Measurements from ENCODE around the gene LRRC27.

Gene LRRC27

GRCh38 chr10:132346806-132347205, 14.8 kb downstream of the LRRC27 start:
- Histone ChIP-seq H3K4me3 (ENCODE audit: low read depth, low read length, poor library complexity, severe bottlenecking) (no peak overlapping the region), H3K9me3 (ENCODE audit: low read length) (no peaks in the 10 kb centered on the region), H3K4me1 (ENCODE audit: insufficient read depth, low read length, severe bottlenecking) (no peaks in the 10 kb centered on the region), H3K36me3 (ENCODE audit: insufficient read depth, low read length) (0 out of 2 replicates have a peak, but pooled peaks cover 3% of the 10 kb centered on the region), H3F3A (ENCODE audit: insufficient read depth, low read length) (no peaks in the 10 kb centered on the region), H2AFZ (ENCODE audit: low read length) (no peak overlapping the region), H4K20me1 (ENCODE audit: insufficient read depth, low read length) (no peaks in the 10 kb centered on the region), H3K4me2 (ENCODE audit: low read length) (no peak overlapping the region), H3K27me3 (ENCODE audit: insufficient read depth, low read length) (no peaks in the 10 kb centered on the region), H3K79me2 (ENCODE audit: insufficient read depth, low read length) (no peaks in the 10 kb centered on the region), H3K9me2 (ENCODE audit: low read depth, low read length) (no peaks in the 10 kb centered on the region), H3K27ac (ENCODE audit: low read depth, low read length, poor library complexity, severe bottlenecking) (no peak overlapping the region), H3K9ac (ENCODE audit: low read length) (no peak overlapping the region)
- TF ChIP-seq CTCF (IDR thresholded peaks at IDR 0.05; ENCODE audit: low read length) (no peak), EZH2 (IDR thresholded peaks at IDR 0.05; ENCODE audit: borderline replicate concordance, low read length) (no peak)

- no peak for TF ChIP-seq CTCF (IDR thresholded peaks at IDR 0.05; ENCODE audit: low read length)
- no peak for TF ChIP-seq EZH2 (IDR thresholded peaks at IDR 0.05; ENCODE audit: borderline replicate concordance, low read length)
- Histone ChIP-seq H3K9ac (ENCODE audit: low read length) (no peak overlapping the region), H3K27me3 (ENCODE audit: insufficient read depth, low read length) (no peaks in the 10 kb centered on the region), H3K36me3 (ENCODE audit: insufficient read depth, low read length) (0 out of 2 replicates have a peak, but pooled peaks cover 3% of the 10 kb centered on the region), H3K4me3 (ENCODE audit: low read depth, low read length, poor library complexity, severe bottlenecking) (no peak overlapping the region), H3K9me3 (ENCODE audit: low read length) (no peaks in the 10 kb centered on the region), H3K4me2 (ENCODE audit: low read length) (no peak overlapping the region), H3F3A (ENCODE audit: insufficient read depth, low read length) (no peaks in the 10 kb centered on the region), H3K9me2 (ENCODE audit: low read depth, low read length) (no peaks in the 10 kb centered on the region), H3K4me1 (ENCODE audit: insufficient read depth, low read length, severe bottlenecking) (no peaks in the 10 kb centered on the region), H2AFZ (ENCODE audit: low read length) (no peak overlapping the region), H4K20me1 (ENCODE audit: insufficient read depth, low read length) (no peaks in the 10 kb centered on the region), H3K79me2 (ENCODE audit: insufficient read depth, low read length) (no peaks in the 10 kb centered on the region), H3K27ac (ENCODE audit: low read depth, low read length, poor library complexity, severe bottlenecking) (no peak overlapping the region)
These were observed 15.4 kb downstream of the LRRC27 start for GRCh38 chr10:132347211-132347930.

- Histone ChIP-seq H3K4me2 (ENCODE audit: low read length) (no peak overlapping the region), H2AFZ (ENCODE audit: low read length) (no peak overlapping the region), H3K4me3 (ENCODE audit: low read depth, low read length, poor library complexity, severe bottlenecking) (no peak overlapping the region), H3K27ac (ENCODE audit: low read depth, low read length, poor library complexity, severe bottlenecking) (no peak overlapping the region), H3K36me3 (ENCODE audit: insufficient read depth, low read length) (0 out of 2 replicates have a peak, but pooled peaks cover 3% of the 10 kb centered on the region), H3K9ac (ENCODE audit: low read length) (no peak overlapping the region), H3K9me2 (ENCODE audit: low read depth, low read length) (no peaks in the 10 kb centered on the region), H3K27me3 (ENCODE audit: insufficient read depth, low read length) (no peaks in the 10 kb centered on the region), H3K4me1 (ENCODE audit: insufficient read depth, low read length, severe bottlenecking) (no peaks in the 10 kb centered on the region), H3K79me2 (ENCODE audit: insufficient read depth, low read length) (no peaks in the 10 kb centered on the region), H3K9me3 (ENCODE audit: low read length) (no peaks in the 10 kb centered on the region), H4K20me1 (ENCODE audit: insufficient read depth, low read length) (no peaks in the 10 kb centered on the region), H3F3A (ENCODE audit: insufficient read depth, low read length) (no peaks in the 10 kb centered on the region)
- no peak for TF ChIP-seq CTCF (IDR thresholded peaks at IDR 0.05; ENCODE audit: low read length)
- TF ChIP-seq EZH2 (IDR thresholded peaks at IDR 0.05; ENCODE audit: borderline replicate concordance, low read length), result no peak
These were observed 15.9 kb downstream of the LRRC27 start for GRCh38 chr10:132347931-132348267.

Measured in OCI-LY1 (cell line).